ENCODE data around the gene FBXO24.
"Not testable (repeated sequence)": the region's sequence is repeated elsewhere in the genome, so short reads cannot be mapped to it uniquely, and the experiment has no call there.

Gene FBXO24

DNA sequence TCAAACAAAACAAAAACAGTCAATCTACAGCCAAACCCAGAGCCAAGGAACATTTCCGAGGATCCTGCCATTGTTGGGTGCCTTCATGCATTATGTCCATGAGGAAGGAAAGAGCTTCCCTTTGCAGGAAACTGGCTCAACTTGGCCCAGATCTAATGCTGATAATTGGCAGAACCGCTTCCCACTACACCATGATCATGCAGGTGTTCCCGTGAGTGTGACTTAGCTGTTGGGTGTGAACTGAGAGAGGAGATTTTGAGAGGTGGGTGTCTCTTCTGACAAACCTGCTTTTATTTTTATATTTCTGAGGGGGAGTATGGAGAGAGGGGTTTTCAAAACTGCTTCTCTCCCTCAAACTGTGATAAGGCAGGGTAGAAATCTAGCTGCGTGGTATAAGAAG lies 27.0 kb upstream of the FBXO24 start:
- no peak for DNase-seq (ENCODE audit: low read depth)

GRCh38 chr7:100561491-100562194 lies 24.5 kb upstream of the FBXO24 start:
- no peak for DNase-seq (ENCODE audit: low read depth)

DNA sequence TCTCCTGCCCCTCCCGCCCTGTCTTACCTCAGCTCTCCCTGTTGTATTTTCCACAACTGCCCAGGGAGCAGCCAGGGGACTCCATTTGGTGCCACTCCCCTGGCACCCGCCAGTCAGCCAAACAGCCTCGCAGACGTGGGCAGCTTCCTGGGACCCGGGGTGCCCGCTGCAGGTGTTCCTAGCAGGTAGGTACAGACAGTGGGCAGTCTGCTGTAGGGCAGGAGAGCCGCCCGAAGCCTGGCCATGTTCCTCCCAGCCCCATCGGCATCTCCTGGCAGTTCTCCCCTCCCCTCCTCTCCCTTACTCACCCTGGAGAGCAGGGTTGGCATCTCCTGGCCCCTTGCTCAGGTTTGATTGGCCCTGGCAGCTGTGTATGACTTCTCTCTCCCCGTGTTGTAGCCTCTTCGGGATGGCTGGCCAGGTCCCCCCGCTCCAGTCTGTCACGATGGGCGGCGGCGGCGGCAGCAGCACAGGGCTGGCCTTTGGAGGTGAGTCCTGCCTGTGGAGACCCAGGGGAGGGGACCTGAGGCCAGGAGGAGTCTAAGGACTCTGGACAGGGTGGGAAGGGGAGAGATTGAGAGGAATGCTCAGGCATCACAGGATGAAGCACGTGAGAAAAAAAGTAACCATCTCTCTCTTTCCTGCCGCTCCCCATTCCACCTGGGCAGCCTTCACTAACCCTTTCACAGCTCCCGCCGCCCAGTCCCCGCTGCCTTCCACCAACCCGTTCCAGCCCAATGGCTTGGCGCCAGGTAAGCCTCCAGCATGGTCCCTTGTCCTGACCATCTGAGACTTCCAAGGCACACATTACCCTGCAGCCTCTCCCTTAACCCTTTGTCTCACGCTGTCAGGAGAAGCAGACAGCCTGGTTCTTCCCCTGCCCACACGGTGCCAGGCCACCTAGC lies 23.7 kb upstream of the FBXO24 start:
- DNase-seq (ENCODE audit: low read depth): no peak

- DNase-seq (ENCODE audit: low read depth): no peak
Measured at GRCh38 chr7:100563100-100563564, 23.0 kb upstream of the FBXO24 start.

GRCh38 chr7:100563809-100564400 lies 22.2 kb upstream of the FBXO24 start:
- DNase-seq (ENCODE audit: low read depth): peak; percentile 81

- DNase-seq (ENCODE audit: low read depth): not testable (repeated sequence)
Measured at GRCh38 chr7:100564405-100564804, 21.7 kb upstream of the FBXO24 start.

DNA sequence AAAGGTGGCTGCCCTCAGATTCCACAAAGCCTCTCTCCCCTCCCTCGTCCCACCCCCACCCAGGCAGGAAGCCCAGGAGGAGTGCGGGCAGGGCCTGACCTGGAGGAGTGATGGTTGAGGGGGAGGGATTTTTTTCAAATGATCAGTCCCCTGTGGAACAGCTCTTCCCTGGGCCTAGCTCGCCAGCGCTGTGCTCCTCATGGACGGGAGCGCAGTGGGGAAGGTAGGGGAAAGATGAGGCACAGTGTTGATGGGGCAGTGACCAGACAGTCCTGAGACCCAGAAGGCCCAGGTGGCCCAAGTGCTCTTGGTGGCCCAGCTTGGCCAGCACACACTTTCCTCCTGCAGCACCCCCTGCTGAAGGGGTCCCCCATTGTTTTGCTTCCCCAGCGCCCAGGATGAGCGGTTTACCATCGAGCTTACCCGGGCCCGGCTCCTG lies 21.0 kb upstream of the FBXO24 start:
- no peak for DNase-seq (ENCODE audit: low read depth)

DNA sequence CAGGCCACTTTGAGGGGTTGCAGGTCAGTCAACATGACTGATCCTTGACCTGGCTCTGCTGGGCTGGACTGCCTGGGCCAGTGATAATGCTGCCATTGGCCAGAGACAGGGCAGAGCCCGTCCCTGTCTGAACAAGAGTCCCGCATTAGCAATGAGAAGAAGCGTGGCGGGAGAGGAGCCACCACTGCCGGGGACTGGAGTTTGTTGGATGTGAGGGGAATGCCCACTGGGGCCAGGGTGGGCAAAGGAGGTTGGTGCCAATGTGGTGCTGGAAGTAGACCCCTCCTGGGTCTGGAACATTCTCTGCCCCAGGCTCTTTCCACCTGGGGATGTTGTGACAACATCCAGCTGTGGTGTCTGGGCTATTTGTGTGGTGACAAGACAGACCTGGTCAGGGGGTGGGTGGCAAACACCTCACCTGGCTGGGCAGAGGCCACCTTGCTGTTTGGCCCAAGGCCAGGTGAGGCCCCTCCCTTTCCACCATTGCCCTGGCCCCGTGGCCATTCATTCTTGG lies 20.1 kb upstream of the FBXO24 start:
- DNase-seq (ENCODE audit: low read depth): no peak

- DNase-seq (ENCODE audit: low read depth): no peak
Measured at GRCh38 chr7:100567031-100567730, 18.9 kb upstream of the FBXO24 start.

DNA sequence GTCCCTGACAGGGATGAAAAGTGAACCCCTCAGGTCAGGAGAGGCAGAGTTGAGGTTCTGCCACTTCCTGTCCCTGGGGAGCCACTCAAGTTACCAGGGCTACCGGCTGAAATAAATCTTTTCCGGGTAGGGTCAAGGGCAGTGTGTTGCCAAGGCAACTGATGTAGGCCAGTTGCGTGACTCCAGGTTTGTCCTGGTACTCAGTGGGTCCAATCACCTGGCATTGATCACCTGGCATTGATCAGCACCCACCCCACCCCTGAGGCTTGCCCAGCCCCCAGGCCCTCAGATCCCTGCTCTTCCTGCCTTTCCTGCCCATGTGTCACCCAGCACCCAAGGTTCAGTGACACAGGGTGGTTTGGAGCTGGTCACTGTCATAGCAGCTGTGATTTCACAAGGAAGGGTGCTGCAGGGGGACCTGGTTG lies 18.4 kb upstream of the FBXO24 start:
- no peak for DNase-seq (ENCODE audit: low read depth)

DNA sequence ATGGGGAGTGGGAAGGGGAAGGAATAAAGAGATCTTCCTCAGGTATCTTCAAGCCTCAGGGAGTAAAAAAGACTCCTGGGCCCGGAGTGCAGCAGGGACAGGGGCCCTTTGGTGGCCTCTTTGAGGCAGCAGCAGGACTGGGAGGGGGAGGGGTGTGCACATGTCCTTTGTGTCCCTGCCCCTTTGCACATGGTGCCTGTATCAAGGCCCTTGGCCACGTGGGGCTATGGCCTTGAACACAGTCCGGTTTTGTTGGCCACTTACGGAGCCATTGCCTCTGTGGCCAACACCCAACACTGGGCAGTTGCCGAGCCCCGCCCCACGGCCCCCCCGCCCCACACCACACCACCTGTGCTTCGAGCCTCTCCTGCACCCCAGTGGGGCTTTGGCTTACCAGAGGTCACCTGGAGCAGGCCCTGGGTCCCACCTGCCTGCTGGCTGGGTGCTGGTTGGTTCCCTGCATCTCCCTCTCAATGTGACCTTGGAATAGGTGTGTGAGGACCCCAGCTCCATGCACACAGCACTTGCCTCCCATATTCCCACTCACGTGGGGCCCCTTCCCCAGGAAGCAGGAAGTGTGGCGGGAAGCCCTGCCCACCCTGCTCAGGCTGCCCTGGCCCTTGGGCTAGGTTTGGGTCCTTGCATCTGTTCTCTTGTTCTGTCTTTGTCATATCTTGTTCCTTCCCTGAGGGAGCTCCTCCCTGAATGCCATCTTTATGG lies 17.8 kb upstream of the FBXO24 start:
- no peak for DNase-seq (ENCODE audit: low read depth)

- peak; percentile 22 for DNase-seq (ENCODE audit: low read depth)
Measured at GRCh38 chr7:100568896-100569844, 17.0 kb upstream of the FBXO24 start.

DNA sequence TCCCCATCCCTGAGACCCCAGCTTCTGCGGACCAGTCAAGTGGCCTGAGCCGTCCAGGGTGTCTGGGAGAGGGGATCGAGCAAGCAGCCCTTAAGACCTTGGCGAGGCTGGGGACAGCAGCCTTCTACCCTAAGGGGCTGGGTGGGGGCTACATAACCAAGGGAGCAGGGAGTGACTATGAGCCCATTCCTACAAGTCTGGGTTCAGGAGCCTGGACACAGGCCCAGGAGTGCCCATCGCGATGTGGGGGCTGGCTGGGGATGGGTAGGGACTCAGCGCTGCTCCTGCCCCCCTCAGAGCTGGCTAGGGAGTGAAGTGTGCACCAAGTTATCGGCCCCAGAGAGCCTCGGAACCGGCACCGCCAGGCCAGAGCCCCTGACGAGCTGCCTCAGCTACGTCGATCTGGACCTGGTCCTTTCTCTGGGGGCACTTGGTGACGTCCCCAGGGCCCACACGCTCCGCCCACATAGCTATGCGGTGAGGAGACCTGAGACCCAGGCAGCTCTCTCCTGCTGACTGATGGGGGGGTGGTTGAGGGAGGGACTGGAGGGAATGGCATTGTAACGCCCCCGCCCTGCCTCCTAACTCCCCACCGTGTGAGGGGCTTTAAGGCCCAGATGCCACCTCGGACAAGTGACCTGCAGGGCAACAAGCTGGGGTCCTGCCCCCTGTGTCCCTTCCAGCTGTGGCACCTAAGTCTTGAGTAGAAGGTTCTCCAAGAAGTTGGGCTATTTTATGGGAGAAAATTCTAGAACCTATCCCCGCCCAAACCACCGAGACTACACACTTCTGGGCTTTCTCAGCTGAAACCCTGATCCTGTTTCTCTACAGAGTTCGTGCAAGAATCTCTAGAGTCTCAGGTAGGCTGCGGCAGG lies 14.9 kb upstream of the FBXO24 start:
- DNase-seq (ENCODE audit: low read depth): no peak

DNA sequence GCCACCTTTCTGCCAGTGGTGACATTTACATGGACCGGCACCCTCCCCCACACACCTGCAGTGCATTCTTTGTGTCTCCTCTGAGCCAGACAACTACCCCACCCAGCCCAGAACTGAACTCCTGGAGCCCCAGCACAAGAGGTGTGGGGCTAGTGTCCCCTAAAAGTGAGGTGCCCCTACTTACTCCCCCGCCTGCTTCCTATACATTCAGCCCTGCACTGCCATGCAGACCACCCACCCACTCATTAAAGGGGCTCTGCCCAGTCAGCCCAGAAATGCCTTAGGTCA lies 14.4 kb upstream of the FBXO24 start:
- DNase-seq (ENCODE audit: low read depth): no peak

DNA sequence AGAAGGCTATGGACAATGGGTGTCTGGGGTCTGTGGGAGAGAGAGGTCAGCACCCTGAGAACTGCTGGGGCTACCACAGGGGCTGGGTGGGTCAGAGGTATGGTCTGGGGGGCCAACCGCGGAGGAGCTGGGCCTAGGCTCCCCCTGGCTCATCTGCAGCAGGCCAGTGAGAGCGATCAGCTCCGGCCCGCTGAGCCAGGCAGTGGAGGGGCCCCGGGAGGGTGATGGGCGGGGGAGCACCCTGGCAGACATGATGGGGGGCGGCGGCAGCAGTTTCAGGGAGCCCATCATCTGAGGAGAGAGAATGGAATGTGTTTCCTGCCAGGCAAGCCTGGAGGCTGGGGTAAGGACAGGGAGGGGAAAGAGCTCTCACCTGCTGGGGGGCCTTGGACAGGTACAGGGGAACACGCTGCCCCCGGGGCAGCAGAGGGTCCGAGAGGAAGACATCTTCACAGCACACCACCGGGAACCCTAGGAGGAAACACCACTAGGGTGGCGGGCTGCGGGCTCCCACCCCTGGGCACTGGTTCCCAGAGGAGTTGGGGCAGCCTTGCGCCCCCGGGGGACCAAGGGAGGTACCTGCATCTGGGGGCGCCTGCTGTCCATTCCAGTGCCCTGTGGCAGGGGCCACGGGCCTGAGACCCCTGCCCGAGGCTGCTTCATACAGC lies 13.7 kb upstream of the FBXO24 start:
- DNase-seq (ENCODE audit: low read depth): no peak

DNA sequence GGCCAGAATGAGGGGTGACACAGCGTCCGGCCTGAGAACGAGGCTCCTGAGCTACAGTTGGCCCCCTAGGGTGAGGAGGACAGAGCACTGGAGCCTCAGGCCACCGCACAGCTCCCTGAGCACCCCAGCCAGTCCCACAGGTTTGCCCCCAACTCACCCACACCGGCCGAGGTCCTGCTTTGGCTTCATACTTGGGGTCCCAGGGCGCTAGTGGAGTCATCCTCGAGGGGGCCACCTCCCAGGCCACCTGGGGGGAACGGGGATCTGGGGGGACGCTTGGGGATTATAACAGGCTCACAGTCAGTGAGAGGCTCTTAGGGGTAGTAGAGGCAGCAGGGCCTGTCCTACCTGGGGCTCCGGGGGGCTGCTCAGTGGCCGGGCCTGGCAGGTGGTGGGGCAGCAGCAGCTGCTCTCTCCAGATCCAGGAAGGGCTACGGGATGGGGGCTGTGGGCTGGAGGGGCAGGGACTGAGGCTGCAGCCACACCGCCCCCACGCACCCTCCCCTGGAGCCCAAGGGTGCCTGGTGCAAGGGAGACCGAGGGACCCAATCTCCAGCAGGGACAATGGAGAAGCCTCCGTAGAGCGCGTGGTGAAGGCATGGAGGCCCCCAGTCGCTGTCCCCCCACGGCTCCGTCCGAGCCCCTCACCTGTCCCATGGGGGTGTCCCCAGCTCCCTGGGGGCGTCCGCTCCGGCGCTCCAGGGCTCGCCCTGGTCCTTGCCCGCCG lies 13.0 kb upstream of the FBXO24 start:
- no peak for DNase-seq (ENCODE audit: low read depth)

DNA sequence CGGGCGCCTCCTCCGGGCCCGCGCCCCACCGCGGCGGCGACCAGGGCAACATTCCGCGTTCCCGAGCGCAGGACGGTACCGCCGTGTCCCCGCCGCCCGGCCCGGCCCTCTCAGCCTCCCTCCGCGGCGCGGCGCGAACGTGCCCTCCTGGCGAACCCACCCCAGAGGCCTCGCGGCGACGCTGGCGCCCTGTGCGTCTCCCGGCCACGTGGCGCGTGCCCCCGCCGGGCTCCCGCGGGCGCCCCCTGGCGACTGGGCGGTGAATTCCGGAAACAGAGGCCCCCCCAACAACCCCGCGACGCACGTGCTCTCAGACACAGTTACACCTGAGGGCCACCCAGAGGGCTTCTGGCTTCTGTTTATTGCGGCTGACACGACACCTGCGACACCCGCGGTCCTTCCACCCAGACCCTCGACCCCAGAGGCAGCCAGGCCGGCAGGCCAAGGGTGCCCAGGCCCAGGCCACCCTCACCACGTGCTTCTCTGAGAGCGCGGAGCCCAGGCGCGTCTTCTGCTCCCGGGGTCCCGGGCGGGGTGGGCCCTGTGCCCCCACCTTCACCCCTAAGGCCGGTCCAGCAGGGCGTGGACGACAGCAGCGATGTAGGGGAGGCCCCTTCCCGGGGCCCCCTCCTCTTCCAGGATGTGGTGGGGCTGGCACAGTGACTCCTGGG lies 12.3 kb upstream of the FBXO24 start, which contains the start of gene SAP25:
Gene SAP25, minus strand, starts transcription at position 210 of the 671 bp plus-strand sequence. Its CDS starts 158 bp downstream, at position 52.
- no peak for DNase-seq (ENCODE audit: low read depth)
